Breast epithelium (tissue), 4 donors: ENCODE data around the gene CGAS. TPM values are rescaled to one million over a fixed set of nuclear protein-coding genes. Genes with fewer than 3 reads are reported as not detected.

Source experiments
- DNase-seq, 2 donors: peaks; one replicate each; pipeline ENCODE4 v3.0.0-alpha.2; 2019; ENCODE audit warnings: low spot score in 2 of 2
- H3K27ac ChIP-seq, 2 donors: fragments of 200-600 bp; sonication (generic) in 1 of 2; one replicate each; pipeline ENCODE4 v1.5.1; 2016 to 2019; ENCODE audit warnings: mild to moderate bottlenecking in 1 of 2
- H3K27me3 ChIP-seq, 2 donors: fragments of 200-600 bp; sonication (generic) in 1 of 2; one replicate each; pipeline versions ENCODE4 v1.5.1 to v1.6.0; 2017 to 2019; ENCODE audit warnings: control low read depth in 1 of 2, mild to moderate bottlenecking in 1 of 2
- H3K36me3 ChIP-seq: fragments of 200-600 bp; one replicate; pipeline ENCODE4 v1.5.1; 2019
- H3K4me1 ChIP-seq, 2 donors: fragments of 200-600 bp; sonication (generic); one replicate each; pipeline ENCODE4 v1.5.1; 2016 to 2019; ENCODE audit warnings: control low read depth in 1 of 2
- H3K4me3 ChIP-seq, 3 donors: fragments of 200-600 bp; sonication (generic); 1 replicate in 2 of 3; 2 replicates in 1 of 3; pipeline ENCODE4 v1.5.1; 2016 to 2019; ENCODE audit warnings: mild to moderate bottlenecking in 3 of 3, moderate library complexity in 2 of 3
- H3K9me3 ChIP-seq, 2 donors: fragments of 200-600 bp; sonication (generic) in 1 of 2; one replicate each; pipeline ENCODE4 v1.5.1; 2016 to 2019; ENCODE audit warnings: control low read depth in 1 of 2
- CTCF ChIP-seq, 3 donors: fragments of 450-650 bp; IDR thresholded peaks; one replicate each; pipeline ENCODE4 v1.5.1; 2016 to 2017; ENCODE audit warnings: antibody characterized with exemption in 3 of 3, mild to moderate bottlenecking in 3 of 3, moderate library complexity in 3 of 3
- POLR2A ChIP-seq: fragments of 450-650 bp; IDR thresholded peaks from one replicate; pipeline ENCODE4 v1.6.1; 2016; ENCODE audit warnings: antibody characterized with exemption, mild to moderate bottlenecking, moderate library complexity
- POLR2AphosphoS5 ChIP-seq, 3 donors: sonication (generic); formaldehyde crosslinking; IDR thresholded peaks; one replicate each; pipeline ENCODE4 v1.6.1; 2017; ENCODE audit warnings: antibody characterized with exemption in 3 of 3
- intact Hi-C: fragments of 100-400 bp; cut with DNase I; formaldehyde crosslinking; loops from one replicate; pipeline ENCODE4 v1.15.1; 2023; ENCODE audit warnings: low total_unique reads
- total RNA-seq, 3 donors: library from RNA; depleted of rRNA; stranded (reverse); fragments of >200 nt; gene quantifications; one replicate each; pipeline ENCODE4 v1.1.0, GENCODE V29; 2016

The CGAS gene
- total RNA-seq, 3 donors from 2014 or later = 3.7 to 5.9 (median 3.7) TPM

GRCh38 chr6:73418081-73418741 lies 33.9 kb downstream of the CGAS start:
- TF ChIP-seq POLR2A (no peak), POLR2AphosphoS5 (IDR thresholded peaks at IDR 0.05) (no peak), CTCF (IDR thresholded peaks at IDR 0.05) (no peak)
- no peaks in the 10 kb centered on the region for H3K9me3 ChIP-seq
- intact Hi-C loops = no loop called here
- no peaks in the 10 kb centered on the region for H3K36me3 ChIP-seq
- H3K27ac ChIP-seq = no peak overlapping the region
- H3K27me3 ChIP-seq = no peaks in the 10 kb centered on the region
- no peak overlapping the region for H3K4me3 ChIP-seq
- no peaks in the 10 kb centered on the region for H3K4me1 ChIP-seq
- no peak for DNase-seq

- Histone ChIP-seq H3K9me3 (no peaks in the 10 kb centered on the region), H3K4me1 (no peaks in the 10 kb centered on the region), H3K4me3 (no peak overlapping the region), H3K27ac (no peak overlapping the region), H3K36me3 (no peaks in the 10 kb centered on the region), H3K27me3 (no peaks in the 10 kb centered on the region)
- intact Hi-C loops = no loop called here
- no peak for TF ChIP-seq POLR2A
- no peak for TF ChIP-seq CTCF (IDR thresholded peaks at IDR 0.05)
- no peak for TF ChIP-seq POLR2AphosphoS5 (IDR thresholded peaks at IDR 0.05)
- DNase-seq = no peak
Measured at GRCh38 chr6:73413102-73413501, 39.0 kb downstream of the CGAS start.

- H3K9me3 ChIP-seq = no peaks in the 10 kb centered on the region
- no peaks in the 10 kb centered on the region for H3K36me3 ChIP-seq
- no peak for TF ChIP-seq POLR2AphosphoS5 (IDR thresholded peaks at IDR 0.05)
- no peak for TF ChIP-seq CTCF (IDR thresholded peaks at IDR 0.05)
- TF ChIP-seq POLR2A = no peak
- no peaks in the 10 kb centered on the region for H3K4me1 ChIP-seq
- intact Hi-C loops = no loop called here
- H3K27me3 ChIP-seq = no peaks in the 10 kb centered on the region
- H3K4me3 ChIP-seq = no peak overlapping the region
- no peak overlapping the region for H3K27ac ChIP-seq
- DNase-seq = no peak
Measured at GRCh38 chr6:73409395-73409794, 42.7 kb downstream of the CGAS start.

GRCh38 chr6:73400656-73401055 lies 51.4 kb downstream of the CGAS start:
- no peaks in the 10 kb centered on the region for H3K36me3 ChIP-seq
- intact Hi-C loops = no loop called here
- no peaks in the 10 kb centered on the region for H3K9me3 ChIP-seq
- no peak overlapping the region for H3K4me3 ChIP-seq
- H3K27ac ChIP-seq = no peak overlapping the region
- no peaks in the 10 kb centered on the region for H3K4me1 ChIP-seq
- no peaks in the 10 kb centered on the region for H3K27me3 ChIP-seq
- TF ChIP-seq POLR2A (no peak), POLR2AphosphoS5 (IDR thresholded peaks at IDR 0.05) (no peak), CTCF (IDR thresholded peaks at IDR 0.05) (no peak)
- no peak for DNase-seq

- H3K4me3 ChIP-seq = no peak overlapping the region
- TF ChIP-seq POLR2AphosphoS5 (IDR thresholded peaks at IDR 0.05) (no peak), POLR2A (no peak), CTCF (IDR thresholded peaks at IDR 0.05) (no peak)
- no peak overlapping the region for H3K27ac ChIP-seq
- intact Hi-C loops = no loop called here
- no peaks in the 10 kb centered on the region for H3K27me3 ChIP-seq
- H3K36me3 ChIP-seq = no peaks in the 10 kb centered on the region
- no peak for DNase-seq
- no peaks in the 10 kb centered on the region for H3K9me3 ChIP-seq
- no peaks in the 10 kb centered on the region for H3K4me1 ChIP-seq
Measured at GRCh38 chr6:73395875-73396274, 56.2 kb downstream of the CGAS start.
